Adrenal gland (tissue), 12 donors: ENCODE measurements around the gene FGF14. TPM values are rescaled to one million over a fixed set of nuclear protein-coding genes. Genes with fewer than 3 reads are reported as not detected.

Source experiments
- DNase-seq, 7 donors: peaks; one replicate each; pipeline ENCODE4 v3.0.0-alpha.2; 2019 to 2020
- H3K27ac ChIP-seq, 5 donors: fragments of 200-600 bp; sonication (generic) in 4 of 5; 1 replicate in 3 of 5; 2 replicates in 2 of 5; pipeline versions ENCODE4 v1.5.1 to v1.8.0; 2016 to 2020; ENCODE audit warnings: mild to moderate bottlenecking in 1 of 5
- H3K27me3 ChIP-seq: fragments of 200-600 bp; 2 replicates; pipeline ENCODE4 v1.8.0; 2021
- H3K36me3 ChIP-seq, 2 donors: fragments of 200-600 bp; replicated peaks in 1 of 2; 1 replicate in 1 of 2; 2 replicates in 1 of 2; pipeline versions ENCODE4 v1.5.1 to v1.8.0; 2018 to 2022
- H3K4me1 ChIP-seq, 2 donors: fragments of 200-600 bp; replicated peaks in 1 of 2; 1 replicate in 1 of 2; 2 replicates in 1 of 2; pipeline versions ENCODE4 v1.5.1 to v1.8.0; 2018 to 2021
- H3K4me3 ChIP-seq, 4 donors: fragments of 200-600 bp; sonication (generic) in 3 of 4; one replicate each; pipeline ENCODE4 v1.5.1; 2016 to 2018
- H3K9me3 ChIP-seq, 3 donors: fragments of 200-600 bp; sonication (generic) in 1 of 3; replicated peaks in 1 of 3; 1 replicate in 2 of 3; 2 replicates in 1 of 3; pipeline versions ENCODE4 v1.5.1 to v1.8.0; 2016 to 2021
- POLR2A ChIP-seq, 2 donors: fragments of 450-650 bp; IDR thresholded peaks; one replicate each; pipeline ENCODE4 v1.6.1; 2017; ENCODE audit warnings: antibody characterized with exemption in 2 of 2, mild to moderate bottlenecking in 2 of 2, moderate library complexity in 1 of 2
- WGBS, 4 donors: extraction: QIAGEN DNeasy Blood & Tissue Kit in 2 of 4; methylation state at CpG; one replicate each; pipeline versions ENCODE4 v1.1.5 to v1.1.7; 2013 to 2017; 5-methylcytosine and 5-hydroxymethylcytosine counted together
- intact Hi-C, 2 donors: fragments of 100-400 bp; cut with DNase I; formaldehyde crosslinking; loops; one replicate each; pipeline versions ENCODE4 v1.14.1 to v1.15.0; 2022 to 2023
- polyA plus RNA-seq, 3 donors: library from polyadenylated mRNA; stranded (reverse); fragments of 200-250 nt in 2 of 3; fragments of 350-450 nt in 1 of 3; fragmentation: Illumina TruSeq in 1 of 3; extraction: RNeasy Lipid Tissue Mini Kit (QIAGEN cat#74804) in 1 of 3; gene quantifications; one replicate each; pipeline ENCODE4 v1.2.3, GENCODE V29; 2013 to 2014
- total RNA-seq, 9 donors: library from RNA; depleted of rRNA in 4 of 9; stranded (reverse); fragments of >200 nt in 4 of 9; fragments of 120-200 nt in 1 of 9; fragmentation: NEBNext Ultra II Directional in 1 of 9; extraction: Animal tissue kit (Norgen Biotek cat#: 25700) in 1 of 9; gene quantifications; one replicate each; pipeline versions ENCODE4 v1.1.0 to v1.2.4, GENCODE V29; 2013 to 2023
- TF ChIP-seq, protein P1 (sequence below), 6 experiments: fragments of 450-650 bp in 4 of 6; fragments of 200-600 bp in 2 of 6; sonication (generic) in 1 of 6; IDR thresholded peaks; 1 replicate in 5 of 6; 2 replicates in 1 of 6; pipeline versions ENCODE4 v1.5.1 to v1.8.0; 2016 to 2021; ENCODE audit warnings: antibody characterized with exemption in 6 of 6, mild to moderate bottlenecking in 2 of 6, moderate library complexity in 1 of 6
- donor health status: healthy with polysubstance abuse.
- donor health status: Bipolar disorder and iron deficiency.
- donor health status: DM: yes; HTN: yes; CAD: no.
- donor health status: DM: no; HTN: no; CAD: no.
- donor health status: DM: no; HTN: no; CAD: no.
- donor health status: DM: yes; HTN: yes; CAD: no.

FGF14 gene
- total and polyA plus RNA-seq, 12 donors, result 0.32 to 9.3 (median 2.8) TPM; not detected in 2

- Histone ChIP-seq H3K27me3 (no peaks in the 10 kb centered on the region), H3K36me3 (no peaks in the 10 kb centered on the region), H3K27ac (no peak overlapping the region), H3K4me1 (no peaks in the 10 kb centered on the region), H3K4me3 (no peak overlapping the region), H3K9me3 (no peaks in the 10 kb centered on the region)
- TF ChIP-seq, protein P1, sequence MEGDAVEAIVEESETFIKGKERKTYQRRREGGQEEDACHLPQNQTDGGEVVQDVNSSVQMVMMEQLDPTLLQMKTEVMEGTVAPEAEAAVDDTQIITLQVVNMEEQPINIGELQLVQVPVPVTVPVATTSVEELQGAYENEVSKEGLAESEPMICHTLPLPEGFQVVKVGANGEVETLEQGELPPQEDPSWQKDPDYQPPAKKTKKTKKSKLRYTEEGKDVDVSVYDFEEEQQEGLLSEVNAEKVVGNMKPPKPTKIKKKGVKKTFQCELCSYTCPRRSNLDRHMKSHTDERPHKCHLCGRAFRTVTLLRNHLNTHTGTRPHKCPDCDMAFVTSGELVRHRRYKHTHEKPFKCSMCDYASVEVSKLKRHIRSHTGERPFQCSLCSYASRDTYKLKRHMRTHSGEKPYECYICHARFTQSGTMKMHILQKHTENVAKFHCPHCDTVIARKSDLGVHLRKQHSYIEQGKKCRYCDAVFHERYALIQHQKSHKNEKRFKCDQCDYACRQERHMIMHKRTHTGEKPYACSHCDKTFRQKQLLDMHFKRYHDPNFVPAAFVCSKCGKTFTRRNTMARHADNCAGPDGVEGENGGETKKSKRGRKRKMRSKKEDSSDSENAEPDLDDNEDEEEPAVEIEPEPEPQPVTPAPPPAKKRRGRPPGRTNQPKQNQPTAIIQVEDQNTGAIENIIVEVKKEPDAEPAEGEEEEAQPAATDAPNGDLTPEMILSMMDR (IDR thresholded peaks at IDR 0.05), result no peak
- no peak for TF ChIP-seq POLR2A (IDR thresholded peaks at IDR 0.05)
- DNase-seq, result no peak
- 76 to 82% (median 78%) methylated on average over 4 of the region's 4 CpGs for WGBS, 4 donors
- intact Hi-C loops, result no loop called here
Measured at GRCh38 chr13:102122147-102122546, 279.7 kb downstream of the FGF14 start.

DNA sequence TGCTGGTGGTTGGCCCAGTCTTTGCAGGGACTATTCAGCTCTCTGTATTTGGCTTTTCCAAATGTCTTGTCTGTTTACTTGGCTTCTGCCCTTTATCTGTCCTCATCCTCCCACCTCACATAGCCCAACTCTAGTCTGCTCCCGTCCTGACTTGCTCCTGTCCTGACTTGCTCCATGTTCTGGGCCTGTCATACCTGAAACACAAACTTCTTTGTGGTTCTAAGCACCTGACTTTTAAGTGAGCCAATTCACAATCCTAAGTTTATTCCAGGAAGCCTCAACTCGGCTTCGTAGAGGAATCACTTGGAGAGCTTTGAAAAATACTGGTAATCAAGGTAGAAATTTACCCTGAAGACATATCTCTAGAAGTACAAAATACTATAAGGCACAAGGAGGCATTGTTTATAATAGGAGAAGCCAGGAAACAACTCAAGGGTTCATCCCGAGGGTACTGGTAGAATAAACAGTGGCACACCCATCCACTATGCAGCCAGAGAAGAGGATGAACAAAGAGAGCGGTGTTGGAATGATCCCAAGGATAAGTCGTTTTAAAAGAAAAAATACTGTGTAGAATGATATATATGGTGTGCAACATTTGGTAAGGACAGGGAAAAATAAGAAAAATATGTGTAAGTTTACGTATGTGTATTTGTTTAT is 284.5 kb downstream of the FGF14 start:
- Histone ChIP-seq H3K27ac (no peak overlapping the region), H3K27me3 (no peaks in the 10 kb centered on the region), H3K9me3 (no peaks in the 10 kb centered on the region), H3K4me3 (no peak overlapping the region), H3K36me3 (no peaks in the 10 kb centered on the region), H3K4me1 (no peaks in the 10 kb centered on the region)
- no peak for TF ChIP-seq POLR2A (IDR thresholded peaks at IDR 0.05)
- TF ChIP-seq, protein P1 (IDR thresholded peaks at IDR 0.05), result no peak
- DNase-seq, result no peak
- intact Hi-C loops, result no loop called here
- 39 to 56% (median 49%) methylated on average over 7 of the region's 7 CpGs for WGBS, 4 donors

- no peak overlapping the region for H3K4me3 ChIP-seq
- no peaks in the 10 kb centered on the region for H3K36me3 ChIP-seq
- no peaks in the 10 kb centered on the region for H3K27me3 ChIP-seq
- no peak for TF ChIP-seq POLR2A (IDR thresholded peaks at IDR 0.05)
- TF ChIP-seq, protein P1 (IDR thresholded peaks at IDR 0.05), result no peak
- no peaks in the 10 kb centered on the region for H3K9me3 ChIP-seq
- no peaks in the 10 kb centered on the region for H3K4me1 ChIP-seq
- WGBS, 4 donors, result 55 to 73% (median 64%) methylated on average over 3 of the region's 3 CpGs
- intact Hi-C loops, result no loop called here
- no peak for DNase-seq
- H3K27ac ChIP-seq, result no peak overlapping the region
Measured at GRCh38 chr13:102103469-102103868, 298.4 kb downstream of the FGF14 start.

DNA sequence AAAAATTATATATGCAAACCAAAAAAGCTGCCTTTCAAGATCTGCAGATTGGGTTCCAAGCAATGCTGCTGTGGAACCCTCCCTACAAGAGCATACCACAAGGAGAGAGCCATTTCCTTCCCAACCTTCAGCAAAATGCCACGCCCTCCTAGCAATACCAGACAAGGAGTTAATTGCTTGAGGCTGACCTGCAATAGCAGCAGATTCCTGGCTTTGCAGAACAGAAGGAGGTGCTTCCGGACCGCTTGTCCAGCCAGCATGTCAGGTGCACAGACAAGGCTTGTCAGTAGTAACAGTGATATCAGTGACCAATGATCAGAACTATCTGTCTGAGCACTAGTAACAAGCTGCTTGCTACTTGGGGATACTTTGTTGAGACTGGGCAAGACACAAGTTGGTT is 301.6 kb downstream of the FGF14 start:
- intact Hi-C loops, result no loop called here
- no peaks in the 10 kb centered on the region for H3K9me3 ChIP-seq
- no peak for DNase-seq
- no peaks in the 10 kb centered on the region for H3K27me3 ChIP-seq
- TF ChIP-seq, protein P1 (IDR thresholded peaks at IDR 0.05), result no peak
- TF ChIP-seq POLR2A (IDR thresholded peaks at IDR 0.05), result no peak
- WGBS, 4 donors, result 61 to 81% (median 73%) methylated on average over 2 to 3 of the region's 3 CpGs
- H3K27ac ChIP-seq, result no peak overlapping the region
- H3K4me1 ChIP-seq, result no peaks in the 10 kb centered on the region
- H3K36me3 ChIP-seq, result no peaks in the 10 kb centered on the region
- H3K4me3 ChIP-seq, result no peak overlapping the region
